C4-2B (cell line): Measurements from ENCODE around the gene CCDC73.

Experiments
- CTCF ChIP-seq: fragments of 450-650 bp; conservative IDR thresholded peaks from 2 replicates; pipeline ENCODE4 v1.5.1; 2017; ENCODE audit warnings: mild to moderate bottlenecking
- ZFX ChIP-seq: fragments of 450-650 bp; IDR thresholded peaks from 2 replicates; pipeline ENCODE4 v1.6.1; 2017

- TF ChIP-seq CTCF (peak; percentile 56), ZFX (no peak)
Measured at GRCh38 chr11:32713496-32713895, 81.0 kb downstream of the CCDC73 start.
